ENCODE data around the gene CISD1. TPM values are rescaled to one million over a fixed set of nuclear protein-coding genes. Genes with fewer than 3 reads are reported as not detected.
A peak's percentile ranks its signal among the peaks of the same experiment; 100 is the strongest.

The CISD1 gene
- total RNA-seq (2021) (62.5 and 75.3 TPM in 2 replicates), Bru-seq, nascent RNA (percentile 90 among the genes with signal in this experiment), BruChase-seq, experiment 1, labeled RNA remaining after a 2-hour chase (percentile 89 among the genes with signal in this experiment), BruChase-seq, experiment 2, labeled RNA remaining after a 6-hour chase (percentile 87 among the genes with signal in this experiment)
- long read RNA-seq, transcript CISD1-201 (3 exons, 2,479 nt), result major isoform, 215 of 227 reads
- long read RNA-seq, partial matches to known transcripts, result 7 of 227 reads
- long read RNA-seq, other reads (novel, unspliced or antisense), result 5 of 227 reads

- peak; percentile 98 for DNase-seq
- TF ChIP-seq CTCF (conservative IDR thresholded peaks at IDR 0.05) (no peak), EZH2 (IDR thresholded peaks at IDR 0.05; ENCODE audit: low read depth) (no peak)
- Histone ChIP-seq H4K20me1 (ENCODE audit: insufficient read depth) (no peaks in the 10 kb centered on the region), H3K9me3 (ENCODE audit: insufficient read depth, low read depth) (no peaks in the 10 kb centered on the region), H3K27ac (peak within 1 kb of the TSS; percentile 86), H3K27me3 (ENCODE audit: insufficient read depth, low read depth) (no peaks in the 10 kb centered on the region), H2AFZ (peak within 1 kb of the TSS; percentile 94), H3K9me2 (ENCODE audit: insufficient read depth) (no peaks in the 10 kb centered on the region), H3K4me3 (peak within 1 kb of the TSS; percentile 66), H3K36me3 (ENCODE audit: low read depth) (0 out of 2 replicates have a peak, but pooled peaks cover 5% of the 10 kb centered on the region), H3F3A (ENCODE audit: insufficient read depth, low read depth) (peaks cover 26% of the 10 kb centered on the region), H3K4me1 (replicated peaks; ENCODE audit: insufficient read depth) (peaks cover 27% of the 10 kb centered on the region), H3K79me2 (ENCODE audit: low read depth) (peaks cover 71% of the 10 kb centered on the region), H3K4me2 (peak within 1 kb of the TSS; percentile 96)
- intact Hi-C loops (cut with micrococcal nuclease; ENCODE audit: unreplicated experiment), result loop anchor here (1.0 to 2.0 kb wide), 5 partner anchors 11 to 168 kb away; partner anchors contain the start of genes TFAM and UBE2D1
- BruUV-seq (replicated peaks), result no TSS peak
- CTCF ChIA-PET, result interaction anchor here (0.9 kb wide), 2 partner anchors 21 to 23 kb away, joined by 3 to 5 read pairs; no protein-coding TSS in a partner anchor
- POLR2A ChIA-PET (ENCODE audit: unreplicated experiment), result interaction anchor here (0.5 to 1.0 kb wide), 6 partner anchors 11 to 88 kb away, joined by 3 to 9 read pairs (median 4); no protein-coding TSS in a partner anchor
These were observed at the start of gene CISD1 for GRCh38 chr10:58268946-58269781. CISD1 (plus strand) TSS chr10:58269162; CDS start chr10:58269274, 112 bp downstream.

- intact Hi-C loops (cut with micrococcal nuclease; ENCODE audit: unreplicated experiment), result no loop called here
- no peak for DNase-seq
- POLR2A ChIA-PET (ENCODE audit: unreplicated experiment), result no interaction called here
- H2AFZ ChIP-seq, result no peak overlapping the region
- no peaks in the 10 kb centered on the region for H3K27me3 ChIP-seq (ENCODE audit: insufficient read depth, low read depth)
- H3K36me3 ChIP-seq (ENCODE audit: low read depth), result no peaks in the 10 kb centered on the region
- H3K9me3 ChIP-seq (ENCODE audit: insufficient read depth, low read depth), result no peaks in the 10 kb centered on the region
- CTCF ChIA-PET, result no interaction called here
- peaks cover 6% of the 10 kb centered on the region; the same call in 1 of the 2 replicates for H3F3A ChIP-seq (ENCODE audit: insufficient read depth, low read depth)
- H3K79me2 ChIP-seq (ENCODE audit: low read depth), result no peaks in the 10 kb centered on the region
- H3K27ac ChIP-seq, result no peak overlapping the region
- no peak for TF ChIP-seq EZH2 (IDR thresholded peaks at IDR 0.05; ENCODE audit: low read depth)
- no peak for TF ChIP-seq CTCF (conservative IDR thresholded peaks at IDR 0.05)
- no peak overlapping the region for H3K4me2 ChIP-seq
- no peak overlapping the region for H3K4me3 ChIP-seq
- H3K4me1 ChIP-seq (replicated peaks; ENCODE audit: insufficient read depth), result peaks cover 6% of the 10 kb centered on the region
- H4K20me1 ChIP-seq (ENCODE audit: insufficient read depth), result no peaks in the 10 kb centered on the region
- no peaks in the 10 kb centered on the region for H3K9me2 ChIP-seq (ENCODE audit: insufficient read depth)
- BruUV-seq (replicated peaks), result no TSS peak
These were observed 49.1 kb upstream of the CISD1 start for GRCh38 chr10:58219875-58220274.

- no peaks in the 10 kb centered on the region for H4K20me1 ChIP-seq (ENCODE audit: insufficient read depth)
- peaks cover 6% of the 10 kb centered on the region; the same call in 1 of the 2 replicates for H3F3A ChIP-seq (ENCODE audit: insufficient read depth, low read depth)
- no peak overlapping the region for H3K27ac ChIP-seq
- no peak overlapping the region for H2AFZ ChIP-seq
- CTCF ChIA-PET, result interaction anchor here (0.6 kb wide), 1 partner anchor 20 kb away, joined by 3 read pairs; no protein-coding TSS in a partner anchor
- H3K36me3 ChIP-seq (ENCODE audit: low read depth), result no peaks in the 10 kb centered on the region
- TF ChIP-seq EZH2 (IDR thresholded peaks at IDR 0.05; ENCODE audit: low read depth), result no peak
- TF ChIP-seq CTCF (conservative IDR thresholded peaks at IDR 0.05), result no peak
- peaks cover 6% of the 10 kb centered on the region for H3K4me1 ChIP-seq (replicated peaks; ENCODE audit: insufficient read depth)
- no peaks in the 10 kb centered on the region for H3K9me2 ChIP-seq (ENCODE audit: insufficient read depth)
- DNase-seq, result no peak
- intact Hi-C loops (cut with micrococcal nuclease; ENCODE audit: unreplicated experiment), result no loop called here
- no peaks in the 10 kb centered on the region for H3K9me3 ChIP-seq (ENCODE audit: insufficient read depth, low read depth)
- H3K4me2 ChIP-seq, result no peak overlapping the region
- H3K27me3 ChIP-seq (ENCODE audit: insufficient read depth, low read depth), result no peaks in the 10 kb centered on the region
- H3K4me3 ChIP-seq, result no peak overlapping the region
- no TSS peak for BruUV-seq (replicated peaks)
- H3K79me2 ChIP-seq (ENCODE audit: low read depth), result no peaks in the 10 kb centered on the region
- POLR2A ChIA-PET (ENCODE audit: unreplicated experiment), result no interaction called here
These were observed 48.1 kb upstream of the CISD1 start for GRCh38 chr10:58220769-58221451.
